OCI-LY7 (cell line): ENCODE measurements around the gene OR2V2. TPM values are rescaled to one million over a fixed set of nuclear protein-coding genes. Genes with fewer than 3 reads are reported as not detected.

Source experiments
- BruUV-seq: library from RNA; stranded (reverse); fragments of 400-500 nt; replicated peaks from 2 replicates; lab custom pipeline; 2021; lab: Mats Ljungman, UMichigan
- CTCF ChIA-PET: fragments of 300-600 bp; sonication (Branson Sonifier 250); formaldehyde crosslinking; loops from one replicate; lab custom pipeline; 2022; ENCODE audit warnings: antibody characterized with exemption; ENCODE audit not compliant: unreplicated experiment; lab: Charles Lee
- POLR2A ChIA-PET: fragments of 300-600 bp; sonication (Branson Sonifier 250); formaldehyde crosslinking; loops from one replicate; lab custom pipeline; 2022; ENCODE audit warnings: antibody characterized with exemption; lab: Charles Lee
- DNase-seq: peaks from one replicate; pipeline ENCODE4 v3.0.0-alpha.2; 2015; ENCODE audit warnings: low spot score
- H2AFZ ChIP-seq: fragments of 200-600 bp; sonication (generic), shearing (Covaris generic); 2 replicates; pipeline ENCODE4 v1.6.1; 2014; ENCODE audit warnings: mild to moderate bottlenecking, antibody characterized with exemption, low read length, moderate library complexity
- H3K27ac ChIP-seq: fragments of 200-600 bp; sonication (generic); 2 replicates; pipeline ENCODE4 v1.5.1; 2014; ENCODE audit warnings: mixed run types, low read depth, mild to moderate bottlenecking, moderate library complexity, low read length, inconsistent platforms; ENCODE audit not compliant: poor library complexity, severe bottlenecking
- H3K36me3 ChIP-seq: fragments of 200-600 bp; sonication (generic); 2 replicates; pipeline ENCODE4 v1.6.1; 2014; ENCODE audit warnings: mild to moderate bottlenecking, antibody characterized with exemption, low read length, moderate library complexity, mixed read lengths; ENCODE audit not compliant: insufficient read depth
- H3K4me1 ChIP-seq: fragments of 200-600 bp; sonication (generic); 2 replicates; pipeline ENCODE4 v1.5.1; 2014; ENCODE audit warnings: mild to moderate bottlenecking, low read length; ENCODE audit not compliant: insufficient read depth, poor library complexity, severe bottlenecking
- H3K4me2 ChIP-seq: fragments of 200-600 bp; sonication (generic); 2 replicates; pipeline ENCODE4 v1.6.1; 2014; ENCODE audit warnings: mild to moderate bottlenecking, low read length
- H3K4me3 ChIP-seq: fragments of 200-600 bp; sonication (generic); 2 replicates; pipeline ENCODE4 v1.5.1; 2014; ENCODE audit warnings: mild to moderate bottlenecking, low read depth, low read length; ENCODE audit not compliant: poor library complexity, severe bottlenecking
- H3K79me2 ChIP-seq: fragments of 200-600 bp; sonication (generic); 2 replicates; pipeline ENCODE4 v1.6.1; 2016; ENCODE audit warnings: low read depth, mild to moderate bottlenecking, low read length, moderate library complexity, mixed read lengths; ENCODE audit not compliant: insufficient read depth
- H3K9me2 ChIP-seq: fragments of 200-600 bp; sonication (generic); 2 replicates; pipeline ENCODE4 v1.6.1; 2016; ENCODE audit warnings: mild to moderate bottlenecking, low read length, mixed read lengths; ENCODE audit not compliant: insufficient read depth
- H3K9me3 ChIP-seq: fragments of 200-600 bp; sonication (generic); 2 replicates; pipeline ENCODE4 v1.6.1; 2014; ENCODE audit warnings: mild to moderate bottlenecking, mixed run types, low read length, mixed read lengths
- H4K20me1 ChIP-seq: fragments of 200-600 bp; sonication (generic); 2 replicates; pipeline ENCODE4 v1.6.1; 2014; ENCODE audit warnings: mild to moderate bottlenecking, antibody characterized with exemption, low read length, moderate library complexity, mixed read lengths; ENCODE audit not compliant: insufficient read depth
- EZH2phosphoT487 ChIP-seq: fragments of 200-600 bp; sonication (generic); IDR thresholded peaks from 2 replicates; pipeline ENCODE4 v1.6.1; 2018; ENCODE audit warnings: low read depth, borderline replicate concordance, mild to moderate bottlenecking, mixed run types, antibody characterized with exemption, low read length, moderate library complexity, mixed read lengths
- intact Hi-C: fragments of 100-400 bp; cut with micrococcal nuclease; formaldehyde crosslinking; loops from one replicate; pipeline ENCODE4 v1.10.0; 2022; ENCODE audit not compliant: unreplicated experiment
- total RNA-seq, 2 experiments: library from RNA; depleted of rRNA in 1 of 2; stranded (reverse); fragments of >200 nt in 1 of 2; shearing (Covaris generic) in 1 of 2; gene quantifications; 2 replicates each; pipeline ENCODE4 v1.2.3, GENCODE V29; 2014 to 2022
- TF ChIP-seq, protein P1 (sequence below): fragments of 200-600 bp; sonication (generic); conservative IDR thresholded peaks from 2 replicates; pipeline ENCODE4 v1.5.1; 2014; ENCODE audit warnings: mild to moderate bottlenecking, antibody characterized with exemption, low read length, moderate library complexity, mixed read lengths

OR2V2 gene
- total RNA-seq, 2 experiments from 2014 or later, result 0.06 TPM; not detected in 1

- intact Hi-C loops, result loop anchor here (5.0 kb wide), 2 partner anchors 354 to 369 kb away; partner anchors contain the start of gene MGAT1
- peak overlapping the region; percentile 93 for H3K4me2 ChIP-seq
- ChIA-PET POLR2A (interaction anchor here (0.5 to 2.4 kb wide), 6 partner anchors 21 to 390 kb away, joined by 3 to 9 read pairs (median 4); no protein-coding TSS in a partner anchor), CTCF (interaction anchor here (0.9 to 1.3 kb wide), 2 partner anchors 18 to 53 kb away, joined by 3 read pairs; no protein-coding TSS in a partner anchor)
- no peak overlapping the region for H3K27ac ChIP-seq
- H4K20me1 ChIP-seq, result no peaks in the 10 kb centered on the region
- H3K4me3 ChIP-seq, result peak overlapping the region; percentile 74
- H3K9me3 ChIP-seq, result no peaks in the 10 kb centered on the region
- no peaks in the 10 kb centered on the region for H3K9me2 ChIP-seq
- no peaks in the 10 kb centered on the region for H3K36me3 ChIP-seq
- peaks cover 13% of the 10 kb centered on the region; the same call in 1 of the 2 replicates for H3K79me2 ChIP-seq
- TF ChIP-seq EZH2phosphoT487, result no peak
- TF ChIP-seq, protein P1, sequence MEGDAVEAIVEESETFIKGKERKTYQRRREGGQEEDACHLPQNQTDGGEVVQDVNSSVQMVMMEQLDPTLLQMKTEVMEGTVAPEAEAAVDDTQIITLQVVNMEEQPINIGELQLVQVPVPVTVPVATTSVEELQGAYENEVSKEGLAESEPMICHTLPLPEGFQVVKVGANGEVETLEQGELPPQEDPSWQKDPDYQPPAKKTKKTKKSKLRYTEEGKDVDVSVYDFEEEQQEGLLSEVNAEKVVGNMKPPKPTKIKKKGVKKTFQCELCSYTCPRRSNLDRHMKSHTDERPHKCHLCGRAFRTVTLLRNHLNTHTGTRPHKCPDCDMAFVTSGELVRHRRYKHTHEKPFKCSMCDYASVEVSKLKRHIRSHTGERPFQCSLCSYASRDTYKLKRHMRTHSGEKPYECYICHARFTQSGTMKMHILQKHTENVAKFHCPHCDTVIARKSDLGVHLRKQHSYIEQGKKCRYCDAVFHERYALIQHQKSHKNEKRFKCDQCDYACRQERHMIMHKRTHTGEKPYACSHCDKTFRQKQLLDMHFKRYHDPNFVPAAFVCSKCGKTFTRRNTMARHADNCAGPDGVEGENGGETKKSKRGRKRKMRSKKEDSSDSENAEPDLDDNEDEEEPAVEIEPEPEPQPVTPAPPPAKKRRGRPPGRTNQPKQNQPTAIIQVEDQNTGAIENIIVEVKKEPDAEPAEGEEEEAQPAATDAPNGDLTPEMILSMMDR, result no peak
- peaks cover 63% of the 10 kb centered on the region for H3K4me1 ChIP-seq
- H2AFZ ChIP-seq, result no peak overlapping the region
- DNase-seq, result no peak
- BruUV-seq, result no TSS peak
Measured at GRCh38 chr5:181170996-181171395, 23.6 kb downstream of the OR2V2 start.

DNA sequence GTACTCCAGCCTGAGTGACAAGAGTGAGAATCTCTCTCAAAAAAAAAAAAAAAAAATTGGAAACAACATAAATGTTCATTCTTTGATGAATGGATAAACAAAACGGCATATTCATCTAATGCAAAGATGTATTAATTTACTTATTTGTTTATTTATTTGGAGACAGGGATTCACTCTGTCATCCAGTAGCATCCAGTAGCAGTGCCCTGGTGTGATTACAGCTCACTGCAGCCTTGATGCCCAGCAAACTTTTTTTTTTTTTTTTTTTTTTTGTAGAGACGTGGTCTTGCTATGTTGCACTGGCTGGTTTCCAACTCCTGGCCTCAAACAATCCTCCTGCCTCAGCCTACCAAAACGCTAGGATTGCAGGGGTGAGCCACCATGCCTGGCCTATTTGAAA lies 24.4 kb downstream of the OR2V2 start:
- intact Hi-C loops, result loop anchor here (2.0 to 5.0 kb wide), 6 partner anchors 13 to 369 kb away; partner anchors contain the start of genes MGAT1, TRIM41 and ZFP62
- Histone ChIP-seq H2AFZ (no peak overlapping the region; the same call in 1 of the 2 replicates), H3K4me3 (peak overlapping the region; percentile 74), H4K20me1 (no peaks in the 10 kb centered on the region), H3K79me2 (peaks cover 13% of the 10 kb centered on the region; the same call in 1 of the 2 replicates), H3K27ac (peak overlapping the region; percentile 88), H3K9me3 (no peaks in the 10 kb centered on the region), H3K4me1 (peaks cover 58% of the 10 kb centered on the region), H3K4me2 (peak overlapping the region; percentile 93), H3K9me2 (no peaks in the 10 kb centered on the region), H3K36me3 (no peaks in the 10 kb centered on the region)
- ChIA-PET CTCF (interaction anchor here (0.7 to 2.0 kb wide), 3 partner anchors 11 to 321 kb away, joined by 3 to 6 read pairs (median 4); no protein-coding TSS in a partner anchor), POLR2A (interaction anchor here (0.6 to 2.6 kb wide), 10 partner anchors 8 to 391 kb away, joined by 3 to 11 read pairs (median 4); no protein-coding TSS in a partner anchor)
- TF ChIP-seq, protein P1, result no peak
- TF ChIP-seq EZH2phosphoT487, result no peak
- peak; percentile 35 for DNase-seq
- no TSS peak for BruUV-seq
